Measurements from ENCODE around the gene TINAG. TPM values are rescaled to one million over a fixed set of nuclear protein-coding genes. Genes with fewer than 3 reads are reported as not detected.

Gene TINAG
- total RNA-seq, 4 donors from 2014 or later = not detected

GRCh38 chr6:54431466-54431865 lies 123.2 kb downstream of the TINAG start:
- no peaks in the 10 kb centered on the region for H3K9me3 ChIP-seq
- no peak overlapping the region for H3K4me3 ChIP-seq
- no peaks in the 10 kb centered on the region for H3K4me1 ChIP-seq
- H3K36me3 ChIP-seq = no peaks in the 10 kb centered on the region
- no peaks in the 10 kb centered on the region for H3K27me3 ChIP-seq
- DNase-seq = no peak
- intact Hi-C loops (cut with DNase I) = no loop called here
- WGBS, 2 donors = 23 to 45% methylated on average over 2 of the region's 2 CpGs
- no peak overlapping the region for H3K27ac ChIP-seq
- TF ChIP-seq POLR2A (IDR thresholded peaks at IDR 0.05) (no peak), CTCF (IDR thresholded peaks at IDR 0.05) (no peak)

Other genes starting within 250 kb of the TINAG start
- gene MLIP, start 197.0 kb upstream of the TINAG start, total RNA-seq = 1 to 10 TPM in 3 of 4 donors, under 1 TPM in 1; 0.64 to 4.3 (median 2.5) TPM

Measured in esophagus squamous epithelium (tissue), 5 donors.